H9 (cell line): ENCODE data around the gene SHB. TPM values are rescaled to one million over a fixed set of nuclear protein-coding genes. Genes with fewer than 3 reads are reported as not detected.

Experiments
- DNase-seq: peaks from one replicate; pipeline ENCODE4 v3.0.0-alpha.2; 2017
- H2AFZ ChIP-seq: one replicate; pipeline ENCODE4 v1.6.1; 2013; ENCODE audit warnings: mild to moderate bottlenecking, low read length, control low read depth, moderate library complexity
- H2AK5ac ChIP-seq: 2 replicates; pipeline ENCODE4 v1.6.1; 2013; ENCODE audit warnings: low read length, control low read depth, mixed read lengths; ENCODE audit not compliant: insufficient read length
- H2BK120ac ChIP-seq: one replicate; pipeline ENCODE4 v1.6.1; 2013; ENCODE audit warnings: low read depth, mild to moderate bottlenecking, low read length, control low read depth, inconsistent platforms; ENCODE audit not compliant: poor library complexity, severe bottlenecking
- H2BK12ac ChIP-seq: 2 replicates; pipeline ENCODE4 v1.6.1; 2013; ENCODE audit warnings: low read length, control low read depth, mixed read lengths, low read depth; ENCODE audit not compliant: insufficient read length
- H2BK15ac ChIP-seq: 2 replicates; pipeline ENCODE4 v1.6.1; 2013; ENCODE audit warnings: low read depth, low read length, control low read depth
- H2BK20ac ChIP-seq: one replicate; pipeline ENCODE4 v1.6.1; 2013; ENCODE audit warnings: low read depth, mild to moderate bottlenecking, low read length, control low read depth, inconsistent platforms; ENCODE audit not compliant: poor library complexity, severe bottlenecking
- H2BK5ac ChIP-seq: 2 replicates; pipeline ENCODE4 v1.6.1; 2013; ENCODE audit warnings: low read length, control low read depth, mixed read lengths; ENCODE audit not compliant: insufficient read length
- H3K14ac ChIP-seq: 2 replicates; pipeline ENCODE4 v1.6.1; 2013; ENCODE audit warnings: low read length, control low read depth; ENCODE audit not compliant: insufficient read depth
- H3K18ac ChIP-seq: 2 replicates; pipeline ENCODE4 v1.6.1; 2013; ENCODE audit warnings: low read depth, mild to moderate bottlenecking, mixed read lengths, low read length, control low read depth; ENCODE audit not compliant: insufficient read length
- H3K23ac ChIP-seq: 2 replicates; pipeline ENCODE4 v1.6.1; 2013; ENCODE audit warnings: low read length, control low read depth, mixed read lengths, low read depth; ENCODE audit not compliant: insufficient read length
- H3K23me2 ChIP-seq: 2 replicates; pipeline ENCODE4 v1.6.1; 2013; ENCODE audit warnings: low read depth, mild to moderate bottlenecking, mixed read lengths, low read length, control low read depth; ENCODE audit not compliant: insufficient read length, poor library complexity, severe bottlenecking
- H3K27ac ChIP-seq: 2 replicates; pipeline ENCODE4 v1.5.1; 2013; ENCODE audit warnings: low read length, control low read depth, mixed read lengths, low read depth; ENCODE audit not compliant: insufficient read length
- H3K27me3 ChIP-seq: 2 replicates; pipeline ENCODE4 v1.6.1; 2013; ENCODE audit warnings: low read length, control low read depth, inconsistent platforms; ENCODE audit not compliant: insufficient read depth
- H3K4ac ChIP-seq: 2 replicates; pipeline ENCODE4 v1.6.1; 2013; ENCODE audit warnings: low read depth, mild to moderate bottlenecking, control low read depth, inconsistent platforms, low read length, moderate library complexity
- H3K4me1 ChIP-seq: 2 replicates; pipeline ENCODE4 v1.6.1; 2013; ENCODE audit warnings: low read length, control low read depth, inconsistent platforms; ENCODE audit not compliant: insufficient read depth
- H3K4me2 ChIP-seq: 2 replicates; pipeline ENCODE4 v1.6.1; 2013; ENCODE audit warnings: low read length, control low read depth, mixed read lengths; ENCODE audit not compliant: insufficient read length, insufficient read depth
- H3K56ac ChIP-seq: 2 replicates; pipeline ENCODE4 v1.6.1; 2013; ENCODE audit warnings: low read depth, mild to moderate bottlenecking, mixed read lengths, low read length, control low read depth; ENCODE audit not compliant: insufficient read length
- H3K79me1 ChIP-seq: 2 replicates; pipeline ENCODE4 v1.6.1; 2013; ENCODE audit warnings: low read depth, mild to moderate bottlenecking, moderate library complexity, low read length, control low read depth, inconsistent platforms; ENCODE audit not compliant: insufficient read depth, poor library complexity, severe bottlenecking
- H3K79me2 ChIP-seq: 2 replicates; pipeline ENCODE4 v1.6.1; 2013; ENCODE audit warnings: low read length, control low read depth, inconsistent platforms; ENCODE audit not compliant: insufficient read depth
- H3K9ac ChIP-seq: 2 replicates; pipeline ENCODE4 v1.6.1; 2013; ENCODE audit warnings: low read length, control low read depth, mixed read lengths; ENCODE audit not compliant: insufficient read length; ENCODE audit errors: extremely low read depth
- H3K9me3 ChIP-seq: one replicate; pipeline ENCODE4 v1.6.1; 2013; ENCODE audit warnings: low read depth, low read length, inconsistent platforms; ENCODE audit not compliant: control insufficient read depth
- H3T11ph ChIP-seq: one replicate; pipeline ENCODE4 v1.6.1; 2013; ENCODE audit warnings: mild to moderate bottlenecking, low read length, control low read depth, inconsistent platforms
- H4K20me1 ChIP-seq: one replicate; pipeline ENCODE4 v1.6.1; 2013; ENCODE audit not compliant: control insufficient read depth, insufficient read length, insufficient read depth
- H4K5ac ChIP-seq: 2 replicates; pipeline ENCODE4 v1.6.1; 2013; ENCODE audit warnings: low read depth, mild to moderate bottlenecking, mixed read lengths, low read length, control low read depth; ENCODE audit not compliant: insufficient read length
- H4K8ac ChIP-seq: replicated peaks from 2 replicates; pipeline ENCODE4 v1.6.1; 2013; ENCODE audit warnings: low read length, control low read depth, mixed read lengths, low read depth; ENCODE audit not compliant: insufficient read length
- H4K91ac ChIP-seq: 2 replicates; pipeline ENCODE4 v1.6.1; 2013; ENCODE audit warnings: low read depth, mild to moderate bottlenecking, moderate library complexity, mixed read lengths, low read length, control low read depth; ENCODE audit not compliant: insufficient read length
- H3K27ac Mint-ChIP-seq, 3 experiments: 2 replicates in 2 of 3; 3 replicates in 1 of 3; pipeline ENCODE4 v1.8.0; 2020 to 2021; ENCODE audit warnings: mixed read lengths in 3 of 3, mild to moderate bottlenecking in 1 of 3, moderate library complexity in 1 of 3
- H3K27me3 Mint-ChIP-seq: 2 replicates; pipeline ENCODE4 v1.8.0; 2021; ENCODE audit warnings: low read depth, mild to moderate bottlenecking, moderate library complexity, mixed read lengths
- H3K36me3 Mint-ChIP-seq, 3 experiments: 2 replicates in 2 of 3; 3 replicates in 1 of 3; pipeline ENCODE4 v1.8.0; 2020 to 2021; ENCODE audit warnings: low read depth in 3 of 3, mixed read lengths in 3 of 3; ENCODE audit not compliant: insufficient read depth in 1 of 3
- H3K4me1 Mint-ChIP-seq, 2 experiments: 2 replicates each; pipeline ENCODE4 v1.8.0; 2020; ENCODE audit warnings: mixed read lengths in 2 of 2
- H3K4me3 Mint-ChIP-seq, 2 experiments: 2 replicates in 1 of 2; 3 replicates in 1 of 2; pipeline ENCODE4 v1.8.0; 2020 to 2021; ENCODE audit warnings: mild to moderate bottlenecking in 2 of 2, mixed read lengths in 2 of 2, moderate library complexity in 1 of 2
- H3K9me3 Mint-ChIP-seq, 2 experiments: 2 replicates in 1 of 2; 3 replicates in 1 of 2; pipeline ENCODE4 v1.8.0; 2020; ENCODE audit warnings: mild to moderate bottlenecking in 2 of 2, mixed read lengths in 2 of 2, moderate library complexity in 1 of 2
- CTCF ChIP-seq: fragments of 200-600 bp; sonication (generic); conservative IDR thresholded peaks from 3 replicates; pipeline ENCODE4 v1.8.0; 2021; ENCODE audit warnings: antibody characterized with exemption, mild to moderate bottlenecking
- WGBS: extraction: QIAGEN DNeasy Blood & Tissue Kit; methylation state at CpG from one replicate; pipeline ENCODE4 v1.1.7; 2013; ENCODE audit warnings: missing lambda C conversion rate, low lambda C conversion rate, mixed read lengths; ENCODE audit not compliant: insufficient read length; ENCODE audit errors: extremely low coverage; 5-methylcytosine and 5-hydroxymethylcytosine counted together
- total RNA-seq: library from RNA; stranded (reverse); gene quantifications from 2 replicates; pipeline ENCODE4 v1.2.1, GENCODE V29; 2021

The SHB gene
- total RNA-seq, 1 experiment from 2014 or later: 14.6 TPM

- Histone ChIP-seq H3K23ac (no peak overlapping the region), H3K79me1 (no peaks in the 10 kb centered on the region), H4K91ac (peak overlapping the region; percentile 45), H3K27ac (no peak overlapping the region), H2BK120ac (no peak overlapping the region), H3K14ac (no peak overlapping the region), H2AK5ac (no peak overlapping the region), H3K9me3 (no peaks in the 10 kb centered on the region), H2AFZ (no peak overlapping the region), H4K5ac (no peak overlapping the region), H3K4ac (no peak overlapping the region; the same call in 1 of the 2 replicates), H2BK12ac (no peak overlapping the region), H3K56ac (no peak overlapping the region), H3K23me2 (no peaks in the 10 kb centered on the region), H3K27me3 (no peaks in the 10 kb centered on the region), H3K4me2 (no peak overlapping the region), H2BK5ac (no peak overlapping the region), H3K18ac (no peak overlapping the region), H3T11ph (no peak overlapping the region), H4K20me1 (no peaks in the 10 kb centered on the region), H3K79me2 (no peaks in the 10 kb centered on the region; the same call in 1 of the 2 replicates), H3K4me1 (peaks cover 27% of the 10 kb centered on the region), H3K9ac (no peak overlapping the region), H2BK15ac (no peak overlapping the region), H2BK20ac (no peak overlapping the region), H4K8ac (no peak overlapping the region)
- no peak for TF ChIP-seq CTCF
- H3K4me1 Mint-ChIP-seq: peaks cover 85 to 89% of the 10 kb centered on the region in 2 experiments
- peaks cover 2 to 20% (median 19%) of the 10 kb centered on the region in 3 experiments; a peak in 6 of 7 replicates for H3K36me3 Mint-ChIP-seq
- H3K9me3 Mint-ChIP-seq: no peaks in the 10 kb centered on the region; a peak in 1 of 5 replicates
- H3K4me3 Mint-ChIP-seq: peak overlapping the region in 1 of 2 experiments; percentile 10; a peak in 1 of 5 replicates
- no peak for DNase-seq
- H3K27ac Mint-ChIP-seq: peak overlapping the region; percentile 81 to 99 (median 97); a peak in 5 of 7 replicates
- no peaks in the 10 kb centered on the region for H3K27me3 Mint-ChIP-seq
- no CpG with 5 or more reads among the region's 4 CpGs for WGBS
These were observed 53.8 kb downstream of the SHB start for GRCh38 chr9:38015266-38015665.
